PC-9 (cell line): ENCODE data around the gene GGACT.

Experiments used
- EZH2 ChIP-seq: fragments of 200-600 bp; sonication (generic); IDR thresholded peaks from 2 replicates; pipeline ENCODE4 v1.8.0; 2017; ENCODE audit warnings: antibody characterized with exemption, low read depth
- TF ChIP-seq, protein P1 (sequence below): fragments of 200-600 bp; sonication (generic); conservative IDR thresholded peaks from 2 replicates; pipeline ENCODE4 v1.6.1; 2017; ENCODE audit warnings: mixed run types, antibody characterized with exemption, mild to moderate bottlenecking, moderate library complexity

DNA sequence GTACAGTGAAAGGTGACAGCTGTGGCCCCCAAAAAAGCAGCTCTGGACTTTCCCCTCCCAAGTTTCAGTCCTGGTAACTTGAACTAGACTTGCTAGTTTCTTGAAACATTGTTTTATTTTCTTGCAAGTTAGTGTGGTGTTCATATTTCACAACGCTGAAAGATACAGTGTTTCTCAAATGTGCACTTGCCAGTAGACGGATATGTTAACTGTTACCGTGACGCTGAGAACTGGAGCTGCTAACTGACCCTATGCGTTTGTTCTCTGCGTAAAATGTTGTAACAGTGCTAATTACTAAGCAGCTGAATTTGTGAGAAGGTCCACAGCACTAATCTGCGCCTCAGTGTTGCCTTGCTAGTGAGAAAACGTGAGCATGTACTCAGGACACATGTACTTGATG is 79.6 kb downstream of the GGACT start:
- TF ChIP-seq, protein P1, sequence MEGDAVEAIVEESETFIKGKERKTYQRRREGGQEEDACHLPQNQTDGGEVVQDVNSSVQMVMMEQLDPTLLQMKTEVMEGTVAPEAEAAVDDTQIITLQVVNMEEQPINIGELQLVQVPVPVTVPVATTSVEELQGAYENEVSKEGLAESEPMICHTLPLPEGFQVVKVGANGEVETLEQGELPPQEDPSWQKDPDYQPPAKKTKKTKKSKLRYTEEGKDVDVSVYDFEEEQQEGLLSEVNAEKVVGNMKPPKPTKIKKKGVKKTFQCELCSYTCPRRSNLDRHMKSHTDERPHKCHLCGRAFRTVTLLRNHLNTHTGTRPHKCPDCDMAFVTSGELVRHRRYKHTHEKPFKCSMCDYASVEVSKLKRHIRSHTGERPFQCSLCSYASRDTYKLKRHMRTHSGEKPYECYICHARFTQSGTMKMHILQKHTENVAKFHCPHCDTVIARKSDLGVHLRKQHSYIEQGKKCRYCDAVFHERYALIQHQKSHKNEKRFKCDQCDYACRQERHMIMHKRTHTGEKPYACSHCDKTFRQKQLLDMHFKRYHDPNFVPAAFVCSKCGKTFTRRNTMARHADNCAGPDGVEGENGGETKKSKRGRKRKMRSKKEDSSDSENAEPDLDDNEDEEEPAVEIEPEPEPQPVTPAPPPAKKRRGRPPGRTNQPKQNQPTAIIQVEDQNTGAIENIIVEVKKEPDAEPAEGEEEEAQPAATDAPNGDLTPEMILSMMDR, result no peak
- no peak for TF ChIP-seq EZH2
